ENCODE measurements around the gene ARID4B.
"Not testable (repeated sequence)": the region's sequence is repeated elsewhere in the genome, so short reads cannot be mapped to it uniquely, and the experiment has no call there.

Gene ARID4B

DNA sequence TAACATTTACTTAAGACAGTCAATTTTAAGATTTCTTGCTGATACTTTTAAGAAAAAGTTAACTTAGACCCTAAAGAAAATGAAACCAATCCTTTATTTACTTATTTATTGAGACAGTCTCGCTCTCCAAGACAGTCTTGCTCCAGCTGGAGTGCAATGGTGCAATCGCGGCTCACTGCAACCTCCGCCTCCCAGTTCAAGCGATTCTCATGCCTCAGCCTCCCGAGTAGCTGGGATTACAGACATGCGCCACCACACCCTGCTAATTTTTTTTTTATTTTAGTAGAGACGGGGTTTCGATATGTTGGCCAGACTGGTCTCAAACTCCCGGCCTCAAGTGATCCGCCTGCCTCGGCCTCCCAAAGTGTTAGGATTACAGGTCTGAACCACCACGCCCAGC, 44.3 kb downstream of the ARID4B start:
- Mint-ChIP-seq H3K4me1 (ENCODE audit: low read depth) (peaks cover 16% of the 10 kb centered on the region), H3K36me3 (ENCODE audit: low read depth) (peaks cover 11% of the 10 kb centered on the region)
- H3K27me3 Mint-ChIP-seq; intact Hi-C loops (cut with micrococcal nuclease); H3K4me3 Mint-ChIP-seq; H3K9me3 Mint-ChIP-seq; H3K27ac Mint-ChIP-seq: not testable (repeated sequence)

DNA sequence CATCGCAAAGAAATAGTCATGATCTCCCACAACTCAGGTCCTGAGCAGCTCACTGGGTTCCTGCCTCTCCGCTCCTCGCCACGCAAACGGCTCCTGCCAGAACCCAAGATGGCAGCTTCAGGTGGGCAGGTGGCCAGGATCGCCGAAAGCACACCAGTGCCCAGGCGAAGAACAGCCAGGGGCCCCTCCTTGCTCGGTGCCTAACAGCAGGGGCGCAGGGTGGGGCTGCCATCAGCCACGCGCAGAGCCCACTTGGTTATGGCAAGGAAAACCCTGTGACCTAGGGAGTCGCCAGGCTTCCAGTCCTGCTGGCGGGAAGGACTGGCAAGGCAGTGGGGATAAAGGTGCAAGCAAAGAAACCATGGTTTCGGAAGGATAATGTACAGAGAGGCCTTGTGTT, 47.5 kb downstream of the ARID4B start:
- H3K27me3 Mint-ChIP-seq = no peaks in the 10 kb centered on the region
- H3K4me1 Mint-ChIP-seq (ENCODE audit: low read depth) = peaks cover 17% of the 10 kb centered on the region
- peaks cover 11% of the 10 kb centered on the region for H3K36me3 Mint-ChIP-seq (ENCODE audit: low read depth)
- intact Hi-C loops (cut with micrococcal nuclease) = no loop called here
- H3K4me3 Mint-ChIP-seq = no peak overlapping the region
- no peaks in the 10 kb centered on the region for H3K9me3 Mint-ChIP-seq
- H3K27ac Mint-ChIP-seq = no peak overlapping the region

DNA sequence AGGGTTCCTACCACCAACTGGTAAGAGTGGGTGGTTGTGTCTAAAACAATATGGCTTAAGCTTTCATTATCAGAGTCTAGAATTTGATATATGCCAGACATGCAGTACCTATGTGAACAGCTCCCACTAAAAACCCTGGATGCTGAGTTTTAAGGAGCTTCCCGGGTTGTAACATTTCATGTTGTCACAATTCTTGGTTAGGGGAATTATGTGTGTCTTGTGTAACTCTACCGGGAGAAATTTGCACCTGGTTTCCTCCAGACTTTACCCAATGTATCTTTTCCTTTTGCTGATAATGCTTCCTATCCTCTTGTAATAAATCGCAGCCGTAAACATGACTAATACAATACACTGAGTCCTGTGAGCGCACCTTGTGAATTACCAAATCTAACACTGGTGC, 48.3 kb downstream of the ARID4B start:
- intact Hi-C loops (cut with micrococcal nuclease) = no loop called here
- Mint-ChIP-seq H3K27ac (no peak overlapping the region), H3K27me3 (no peaks in the 10 kb centered on the region), H3K9me3 (no peaks in the 10 kb centered on the region), H3K4me3 (no peak overlapping the region), H3K4me1 (ENCODE audit: low read depth) (peaks cover 23% of the 10 kb centered on the region), H3K36me3 (ENCODE audit: low read depth) (peaks cover 11% of the 10 kb centered on the region)

DNA sequence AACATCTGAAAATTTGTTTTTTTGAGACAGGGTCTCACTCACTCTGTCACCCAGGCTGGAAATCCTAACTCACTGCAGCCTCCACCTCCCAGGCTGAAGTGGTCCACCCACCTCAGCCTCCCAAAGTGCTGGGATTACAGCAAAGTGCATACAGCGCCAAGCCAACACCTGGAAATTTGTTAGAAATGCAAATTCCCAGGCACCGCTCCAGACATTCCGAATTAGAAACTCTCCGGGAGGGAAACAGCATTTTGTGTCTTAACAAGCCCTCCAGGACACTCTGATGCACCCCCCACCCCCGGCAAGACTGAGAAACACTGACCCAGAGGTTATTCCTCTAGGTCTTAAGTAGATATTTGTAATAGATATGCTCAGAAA, 49.1 kb downstream of the ARID4B start:
- peaks cover 23% of the 10 kb centered on the region for H3K4me1 Mint-ChIP-seq (ENCODE audit: low read depth)
- intact Hi-C loops (cut with micrococcal nuclease) = no loop called here
- no peak overlapping the region for H3K4me3 Mint-ChIP-seq
- H3K27ac Mint-ChIP-seq = no peak overlapping the region
- H3K9me3 Mint-ChIP-seq = no peaks in the 10 kb centered on the region
- H3K27me3 Mint-ChIP-seq = no peaks in the 10 kb centered on the region
- H3K36me3 Mint-ChIP-seq (ENCODE audit: low read depth) = peaks cover 11% of the 10 kb centered on the region

DNA sequence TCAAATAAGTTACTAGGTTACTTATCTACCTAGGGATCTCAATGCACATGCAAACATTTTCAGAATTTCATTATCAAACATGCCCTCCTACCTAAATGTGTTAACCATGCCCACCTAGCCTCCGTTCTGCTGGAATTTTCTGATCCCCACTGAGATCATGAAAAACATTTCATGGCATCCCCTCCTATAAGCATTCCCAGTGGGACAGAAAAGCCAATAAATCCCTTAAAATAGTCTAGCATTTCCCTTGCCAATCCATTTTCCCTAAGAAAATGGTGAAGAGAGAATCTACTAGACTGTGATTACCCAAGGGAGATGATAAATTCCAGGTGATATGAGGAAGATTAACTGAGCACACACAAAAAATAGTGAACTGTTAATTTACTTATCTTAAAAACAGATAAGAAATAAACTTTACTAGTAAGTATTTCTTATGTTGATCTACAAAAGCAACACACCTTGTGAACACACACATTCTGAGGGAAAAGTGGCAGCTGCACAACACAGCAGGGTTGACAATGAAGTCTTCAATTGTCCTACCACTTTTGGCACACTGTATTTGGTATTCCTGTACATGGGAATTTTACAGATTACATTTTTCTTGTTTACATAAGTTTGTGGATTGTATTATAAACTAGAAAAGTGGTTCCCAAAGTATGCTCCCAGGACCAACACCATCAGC, 49.6 kb downstream of the ARID4B start:
- Mint-ChIP-seq H3K9me3 (no peaks in the 10 kb centered on the region), H3K4me1 (ENCODE audit: low read depth) (peaks cover 23% of the 10 kb centered on the region), H3K27ac (no peak overlapping the region), H3K4me3 (no peak overlapping the region), H3K27me3 (no peaks in the 10 kb centered on the region), H3K36me3 (ENCODE audit: low read depth) (peaks cover 11% of the 10 kb centered on the region)
- intact Hi-C loops (cut with micrococcal nuclease) = no loop called here

DNA sequence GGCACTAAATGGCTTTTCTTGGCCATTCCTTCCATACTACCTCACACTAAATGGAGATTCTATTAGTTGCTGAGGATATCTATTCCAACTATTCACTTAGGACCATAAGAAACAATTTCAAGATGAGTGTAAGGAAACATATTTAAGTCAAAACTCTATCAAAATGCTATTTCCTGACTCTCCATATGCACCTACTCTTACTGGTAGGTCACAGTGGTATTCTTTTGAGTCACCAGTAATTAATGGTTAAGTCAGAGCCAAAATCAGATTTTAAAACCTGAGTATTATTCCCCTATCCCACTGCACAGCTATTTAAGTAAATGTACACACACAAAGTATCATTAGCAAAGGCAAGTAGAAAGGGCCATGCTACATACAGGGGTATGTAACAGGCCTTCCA, 50.3 kb downstream of the ARID4B start:
- Mint-ChIP-seq H3K4me3 (no peak overlapping the region), H3K27ac (no peak overlapping the region), H3K27me3 (no peaks in the 10 kb centered on the region), H3K4me1 (ENCODE audit: low read depth) (peaks cover 23% of the 10 kb centered on the region), H3K36me3 (ENCODE audit: low read depth) (peaks cover 11% of the 10 kb centered on the region), H3K9me3 (no peaks in the 10 kb centered on the region)
- intact Hi-C loops (cut with micrococcal nuclease) = no loop called here

DNA sequence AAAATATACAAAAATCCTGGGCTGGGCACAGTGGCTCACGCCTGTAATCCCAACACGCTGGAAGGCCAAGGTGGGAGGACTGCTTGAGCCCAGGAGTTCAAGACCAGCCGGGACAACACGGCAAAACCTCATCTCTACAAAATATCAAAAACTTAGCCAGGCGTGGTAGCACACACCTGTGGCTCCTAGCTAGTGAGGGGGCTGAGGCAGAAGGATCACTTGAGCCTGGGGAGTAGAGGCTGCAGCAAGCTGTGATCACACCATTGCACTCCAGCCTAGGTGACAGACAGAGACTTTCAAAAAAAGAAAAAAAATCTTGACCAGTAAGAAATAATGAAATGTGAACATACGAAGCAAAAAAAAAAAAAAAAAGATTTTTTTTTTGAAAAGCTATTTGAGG, 52.1 kb downstream of the ARID4B start:
- Mint-ChIP-seq H3K27ac (no peak overlapping the region), H3K4me1 (ENCODE audit: low read depth) (peaks cover 26% of the 10 kb centered on the region), H3K4me3 (no peak overlapping the region), H3K36me3 (ENCODE audit: low read depth) (peaks cover 5% of the 10 kb centered on the region), H3K27me3 (no peaks in the 10 kb centered on the region), H3K9me3 (no peaks in the 10 kb centered on the region)
- intact Hi-C loops (cut with micrococcal nuclease) = no loop called here

DNA sequence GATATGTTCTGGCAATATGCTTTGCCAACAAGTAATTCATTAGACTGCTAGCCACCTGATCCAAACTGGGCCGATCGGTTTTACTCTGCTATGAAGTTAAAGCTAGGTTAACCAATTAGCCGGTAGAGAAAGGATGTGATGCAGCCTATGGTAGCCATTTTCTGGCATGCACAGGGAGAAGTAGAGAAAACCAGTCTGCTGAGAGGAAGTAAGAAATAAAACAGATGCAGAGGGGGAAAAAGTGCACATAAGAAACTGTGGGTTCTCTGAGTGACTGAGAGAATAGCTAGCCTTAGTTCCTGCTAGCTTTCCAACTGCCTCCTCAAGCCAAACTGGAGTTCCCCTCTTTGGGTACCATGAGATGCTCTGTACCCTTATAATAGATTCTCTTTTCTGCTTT, 52.8 kb downstream of the ARID4B start:
- no peak overlapping the region for H3K4me3 Mint-ChIP-seq
- peaks cover 25% of the 10 kb centered on the region for H3K4me1 Mint-ChIP-seq (ENCODE audit: low read depth)
- H3K27ac Mint-ChIP-seq = no peak overlapping the region
- no peaks in the 10 kb centered on the region for H3K27me3 Mint-ChIP-seq
- H3K36me3 Mint-ChIP-seq (ENCODE audit: low read depth) = no peaks in the 10 kb centered on the region
- no peaks in the 10 kb centered on the region for H3K9me3 Mint-ChIP-seq
- intact Hi-C loops (cut with micrococcal nuclease) = no loop called here

DNA sequence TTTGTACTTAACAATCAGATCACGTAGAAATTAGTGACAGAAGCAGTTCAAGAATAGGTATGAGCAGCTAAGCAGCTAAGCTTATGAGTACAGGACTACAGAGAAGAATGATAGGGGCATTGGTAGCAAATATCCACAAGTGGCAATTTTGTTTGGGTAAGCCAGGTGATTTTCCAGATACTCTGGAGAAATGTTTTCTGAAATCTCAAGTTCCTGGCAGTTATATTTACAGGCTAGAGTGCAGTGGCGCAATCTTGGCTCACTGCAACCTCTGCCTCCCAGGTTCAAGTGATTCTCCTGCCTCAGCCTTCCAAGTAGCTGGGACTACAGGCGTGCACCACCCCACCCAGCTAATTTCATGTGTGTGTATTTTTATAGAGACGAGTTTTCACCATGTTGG, 55.1 kb downstream of the ARID4B start:
- Mint-ChIP-seq H3K27me3 (no peaks in the 10 kb centered on the region), H3K9me3 (no peaks in the 10 kb centered on the region), H3K4me1 (ENCODE audit: low read depth) (peaks cover 22% of the 10 kb centered on the region), H3K4me3 (no peak overlapping the region), H3K27ac (no peak overlapping the region), H3K36me3 (ENCODE audit: low read depth) (no peaks in the 10 kb centered on the region)
- intact Hi-C loops (cut with micrococcal nuclease) = no loop called here

DNA sequence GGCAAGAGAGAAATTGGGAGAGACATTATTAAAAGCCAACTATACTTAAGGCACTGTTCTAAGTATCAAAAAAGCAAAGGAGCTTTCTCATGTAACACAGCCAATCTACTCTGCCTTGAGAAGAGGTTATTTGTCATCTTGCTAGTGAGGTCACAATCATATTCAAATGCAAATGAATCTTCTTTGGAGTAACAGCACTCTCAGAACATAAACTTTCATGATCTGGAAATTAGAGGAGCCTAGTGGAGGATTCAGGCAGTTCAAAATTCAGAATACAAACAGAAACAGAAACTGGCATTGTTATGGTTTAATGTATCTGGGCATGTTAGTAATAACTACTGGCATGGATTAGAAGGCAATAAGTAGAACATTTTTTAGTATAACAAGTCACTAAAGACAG, 57.4 kb downstream of the ARID4B start:
- H3K9me3 Mint-ChIP-seq = no peaks in the 10 kb centered on the region
- intact Hi-C loops (cut with micrococcal nuclease) = no loop called here
- no peaks in the 10 kb centered on the region for H3K27me3 Mint-ChIP-seq
- H3K27ac Mint-ChIP-seq = no peak overlapping the region
- no peaks in the 10 kb centered on the region for H3K36me3 Mint-ChIP-seq (ENCODE audit: low read depth)
- no peak overlapping the region for H3K4me3 Mint-ChIP-seq
- H3K4me1 Mint-ChIP-seq (ENCODE audit: low read depth) = peaks cover 22% of the 10 kb centered on the region

DNA sequence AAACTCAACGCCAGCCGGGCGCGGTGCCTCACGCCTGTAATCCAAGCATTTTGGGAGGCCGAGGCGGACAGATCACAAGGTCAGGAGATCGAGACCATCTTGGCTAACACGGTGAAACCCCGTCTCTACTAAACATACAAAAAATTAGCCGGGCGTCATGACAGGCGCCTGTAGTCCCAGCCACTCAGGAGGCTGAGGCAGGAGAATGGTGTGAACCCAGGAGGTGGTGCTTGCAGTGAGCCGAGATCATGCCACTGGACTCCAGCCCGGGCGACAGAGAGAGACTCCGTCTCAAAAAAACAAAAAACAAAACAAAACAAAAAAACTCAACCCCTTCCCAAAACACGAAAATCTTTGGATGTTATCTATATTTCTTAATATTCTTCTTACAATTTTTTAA, 58.0 kb downstream of the ARID4B start:
- H3K4me1 Mint-ChIP-seq (ENCODE audit: low read depth) = peaks cover 16% of the 10 kb centered on the region
- H3K27ac Mint-ChIP-seq; H3K9me3 Mint-ChIP-seq; intact Hi-C loops (cut with micrococcal nuclease); H3K36me3 Mint-ChIP-seq (ENCODE audit: low read depth); H3K27me3 Mint-ChIP-seq; H3K4me3 Mint-ChIP-seq: not testable (repeated sequence)

DNA sequence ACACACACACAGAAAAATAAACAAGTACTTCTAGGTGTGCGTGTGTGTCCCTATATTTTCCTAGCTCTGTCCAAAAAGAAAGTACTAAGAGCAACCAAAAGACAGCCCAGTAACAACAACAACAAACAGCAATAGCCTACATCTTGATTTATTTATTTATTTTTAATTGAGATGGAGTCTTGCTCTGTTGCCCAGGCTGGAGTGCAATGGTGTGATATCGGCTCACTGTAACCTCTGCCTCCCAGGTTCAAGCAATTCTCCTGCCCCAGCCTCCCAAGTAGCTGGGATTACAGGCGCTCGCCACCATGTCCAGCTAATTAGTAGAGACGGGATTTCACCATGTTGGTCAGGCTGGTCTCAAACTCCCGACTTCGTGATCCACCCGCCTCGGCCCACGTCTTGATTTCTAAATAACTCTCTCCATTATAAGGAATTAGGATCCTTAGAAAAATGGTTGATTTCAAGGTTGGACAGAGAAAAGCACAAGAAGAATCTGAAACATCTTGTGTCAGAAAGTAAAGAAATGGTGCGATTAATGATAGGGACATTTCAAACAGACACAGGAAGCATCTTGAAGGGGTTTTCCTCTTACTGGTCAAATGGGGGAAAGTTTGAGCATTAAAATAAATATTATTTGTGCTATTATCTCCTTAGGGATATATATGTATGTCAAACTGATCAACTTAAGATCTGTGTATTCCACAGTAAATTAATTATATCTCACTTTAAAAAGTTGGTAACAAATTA, 59.4 kb downstream of the ARID4B start:
- Mint-ChIP-seq H3K27me3 (no peaks in the 10 kb centered on the region), H3K27ac (no peak overlapping the region), H3K4me1 (ENCODE audit: low read depth) (peaks cover 15% of the 10 kb centered on the region), H3K4me3 (no peak overlapping the region), H3K9me3 (no peaks in the 10 kb centered on the region), H3K36me3 (ENCODE audit: low read depth) (no peaks in the 10 kb centered on the region)
- intact Hi-C loops (cut with micrococcal nuclease) = no loop called here

DNA sequence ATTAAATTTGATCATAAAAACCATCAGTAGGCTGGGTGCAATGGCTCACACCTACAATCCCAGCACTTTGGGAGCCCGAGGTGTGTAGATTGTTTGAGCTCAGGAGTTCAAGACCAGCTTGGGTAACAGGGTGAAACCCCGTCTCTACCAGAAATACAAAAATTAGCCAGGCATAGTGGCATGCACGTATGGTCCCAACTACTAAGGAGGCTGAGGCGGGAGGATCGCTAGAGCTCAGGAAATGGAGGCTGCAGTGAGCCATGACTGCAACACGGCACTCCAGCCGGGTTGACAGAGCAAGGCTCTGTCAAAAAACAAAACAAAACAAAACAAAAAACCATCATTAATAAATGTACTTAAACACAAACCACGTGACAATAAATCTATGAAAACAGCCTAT, 61.0 kb downstream of the ARID4B start:
- Mint-ChIP-seq H3K9me3 (no peaks in the 10 kb centered on the region), H3K27ac (no peak overlapping the region), H3K27me3 (no peaks in the 10 kb centered on the region), H3K36me3 (ENCODE audit: low read depth) (no peaks in the 10 kb centered on the region), H3K4me3 (no peak overlapping the region), H3K4me1 (ENCODE audit: low read depth) (peaks cover 15% of the 10 kb centered on the region)
- intact Hi-C loops (cut with micrococcal nuclease) = no loop called here

DNA sequence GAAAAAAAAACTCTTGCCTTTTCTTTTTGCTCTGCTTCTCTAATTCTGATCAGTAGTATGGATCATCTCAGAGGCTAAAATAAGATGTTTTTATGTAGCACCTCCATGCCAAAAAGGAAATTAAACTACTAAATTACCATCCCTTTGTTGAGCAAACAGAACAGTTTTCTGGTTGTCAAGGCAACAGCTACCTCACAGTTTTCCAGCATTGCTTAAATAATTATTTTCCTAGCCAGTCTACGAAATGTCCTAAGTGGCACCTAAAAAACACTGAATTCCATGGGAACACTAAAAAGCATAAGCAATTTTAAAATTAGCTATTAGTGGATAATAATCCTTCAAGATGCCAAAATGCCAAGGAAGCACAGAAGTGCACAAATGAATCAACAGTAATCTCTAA, 61.7 kb downstream of the ARID4B start:
- H3K4me3 Mint-ChIP-seq = no peak overlapping the region
- no peak overlapping the region for H3K27ac Mint-ChIP-seq

DNA sequence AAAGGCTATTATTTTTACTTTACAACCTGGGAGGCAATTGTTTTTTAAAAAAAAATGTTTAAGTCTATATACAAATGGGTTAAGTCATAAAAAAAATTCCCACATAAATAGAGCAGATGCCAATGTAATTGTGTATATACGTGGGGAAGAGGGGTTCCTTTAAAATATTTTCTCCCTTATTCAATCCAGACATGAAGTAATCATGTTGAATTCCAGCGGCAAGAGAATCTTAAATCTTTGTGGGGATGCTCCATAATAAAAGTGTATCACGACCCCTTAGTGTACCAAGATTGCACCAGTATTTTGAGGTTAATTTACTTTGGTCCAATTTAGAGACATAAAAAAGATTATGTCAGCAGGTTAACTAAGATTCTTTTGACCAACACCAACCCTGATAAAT, 62.1 kb downstream of the ARID4B start:
- Mint-ChIP-seq H3K36me3 (ENCODE audit: low read depth) (no peaks in the 10 kb centered on the region), H3K4me1 (ENCODE audit: low read depth) (peaks cover 17% of the 10 kb centered on the region), H3K4me3 (no peak overlapping the region), H3K9me3 (no peaks in the 10 kb centered on the region), H3K27ac (no peak overlapping the region), H3K27me3 (no peaks in the 10 kb centered on the region)
- intact Hi-C loops (cut with micrococcal nuclease) = no loop called here

More for the DNA sequence above, 61.7 kb downstream of the ARID4B start:
- Mint-ChIP-seq H3K4me1 (ENCODE audit: low read depth) (peaks cover 17% of the 10 kb centered on the region), H3K27me3 (no peaks in the 10 kb centered on the region), H3K9me3 (no peaks in the 10 kb centered on the region), H3K36me3 (ENCODE audit: low read depth) (no peaks in the 10 kb centered on the region)
- intact Hi-C loops (cut with micrococcal nuclease) = no loop called here
